Fibroblast of pulmonary artery (primary cell): ENCODE measurements around the gene VKORC1L1.
"Not testable (repeated sequence)": the region's sequence is repeated elsewhere in the genome, so short reads cannot be mapped to it uniquely, and the experiment has no call there.

Experiments used
- DNase-seq: peaks from one replicate; pipeline ENCODE4 v3.0.0-alpha.2; 2010; ENCODE audit warnings: low read depth
- H3K4me3 ChIP-seq: replicated peaks from 2 replicates; pipeline ENCODE4 v1.5.1; 2011; ENCODE audit warnings: low read depth, mild to moderate bottlenecking, control low read depth, low read length, moderate library complexity
- TF ChIP-seq, protein P1 (sequence below): IDR thresholded peaks from 2 replicates; pipeline ENCODE4 v1.5.1; 2011; ENCODE audit warnings: mild to moderate bottlenecking, control low read depth, low read length, inconsistent platforms; ENCODE audit errors: missing control alignments

The VKORC1L1 gene

GRCh38 chr7:65953001-65953720 lies 80.3 kb downstream of the VKORC1L1 start:
- no peak for DNase-seq
- TF ChIP-seq, protein P1, sequence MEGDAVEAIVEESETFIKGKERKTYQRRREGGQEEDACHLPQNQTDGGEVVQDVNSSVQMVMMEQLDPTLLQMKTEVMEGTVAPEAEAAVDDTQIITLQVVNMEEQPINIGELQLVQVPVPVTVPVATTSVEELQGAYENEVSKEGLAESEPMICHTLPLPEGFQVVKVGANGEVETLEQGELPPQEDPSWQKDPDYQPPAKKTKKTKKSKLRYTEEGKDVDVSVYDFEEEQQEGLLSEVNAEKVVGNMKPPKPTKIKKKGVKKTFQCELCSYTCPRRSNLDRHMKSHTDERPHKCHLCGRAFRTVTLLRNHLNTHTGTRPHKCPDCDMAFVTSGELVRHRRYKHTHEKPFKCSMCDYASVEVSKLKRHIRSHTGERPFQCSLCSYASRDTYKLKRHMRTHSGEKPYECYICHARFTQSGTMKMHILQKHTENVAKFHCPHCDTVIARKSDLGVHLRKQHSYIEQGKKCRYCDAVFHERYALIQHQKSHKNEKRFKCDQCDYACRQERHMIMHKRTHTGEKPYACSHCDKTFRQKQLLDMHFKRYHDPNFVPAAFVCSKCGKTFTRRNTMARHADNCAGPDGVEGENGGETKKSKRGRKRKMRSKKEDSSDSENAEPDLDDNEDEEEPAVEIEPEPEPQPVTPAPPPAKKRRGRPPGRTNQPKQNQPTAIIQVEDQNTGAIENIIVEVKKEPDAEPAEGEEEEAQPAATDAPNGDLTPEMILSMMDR = no peak
- H3K4me3 ChIP-seq = no peak overlapping the region

GRCh38 chr7:65953890-65954450 lies 81.1 kb downstream of the VKORC1L1 start:
- H3K4me3 ChIP-seq = no peak overlapping the region
- TF ChIP-seq, protein P1 = no peak
- no peak for DNase-seq

GRCh38 chr7:65955718-65956117 lies 82.8 kb downstream of the VKORC1L1 start:
- no peak for DNase-seq
- TF ChIP-seq, protein P1 = no peak

DNA sequence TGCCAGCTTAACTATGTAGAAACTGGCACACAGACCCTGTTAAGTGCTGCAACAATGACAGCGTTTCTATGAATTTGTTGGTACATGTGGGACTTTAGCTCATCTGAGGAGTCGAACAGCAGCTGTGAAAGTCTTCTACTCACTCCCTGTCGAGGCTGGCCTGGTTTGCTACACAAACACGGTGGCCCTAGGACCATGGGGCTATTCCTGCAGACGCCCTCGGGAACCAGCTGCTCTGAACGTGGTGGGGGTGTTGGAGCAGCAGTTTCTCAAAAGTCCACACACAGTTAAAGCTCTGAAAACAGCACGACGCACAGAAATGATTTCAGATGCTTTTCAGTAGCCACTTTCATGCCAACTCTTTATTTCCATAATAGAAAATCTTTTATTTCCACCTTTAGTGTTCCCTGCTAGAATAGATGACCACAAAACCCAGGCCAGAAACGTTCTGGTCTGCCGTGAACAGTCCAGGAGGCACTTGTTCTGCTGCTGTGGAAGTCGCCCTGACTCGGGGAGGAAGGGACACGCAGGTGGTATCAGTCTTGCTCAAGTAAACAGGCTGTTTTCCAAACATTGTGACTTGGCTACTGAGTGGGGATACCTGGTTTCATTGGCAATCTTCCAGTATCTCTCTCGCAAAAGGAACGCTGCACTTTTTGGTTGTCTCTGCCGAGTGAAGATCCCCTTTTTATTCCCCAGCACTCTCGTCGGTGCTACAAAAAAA lies 87.6 kb downstream of the VKORC1L1 start:
- DNase-seq = no peak

More at GRCh38 chr7:65955718-65956117, 82.8 kb downstream of the VKORC1L1 start:
- no peak overlapping the region for H3K4me3 ChIP-seq

GRCh38 chr7:65962033-65962432 lies 89.2 kb downstream of the VKORC1L1 start:
- DNase-seq = no peak
- no peak overlapping the region for H3K4me3 ChIP-seq
- TF ChIP-seq, protein P1 = no peak

More for the DNA sequence above, 87.6 kb downstream of the VKORC1L1 start:
- TF ChIP-seq, protein P1 = no peak
- H3K4me3 ChIP-seq = no peak overlapping the region

DNA sequence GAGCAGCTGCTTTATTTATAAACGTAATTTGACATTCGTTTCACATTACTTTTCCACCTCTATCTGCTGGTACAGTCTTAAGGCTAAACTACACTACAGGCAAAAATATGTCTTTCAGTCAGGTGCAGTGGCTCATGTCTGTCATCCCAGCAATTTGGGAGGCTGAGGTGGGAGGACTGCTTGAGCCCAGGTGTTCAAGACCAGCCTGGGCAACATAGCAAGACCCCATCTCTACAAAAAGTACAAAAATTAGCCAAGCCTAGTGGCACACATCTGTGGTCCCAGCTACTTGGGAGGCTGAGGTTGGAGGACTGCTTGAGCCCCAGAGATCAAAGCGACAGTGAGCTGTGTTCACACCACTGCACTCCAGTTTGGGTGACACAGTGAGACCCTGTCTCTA lies 91.8 kb downstream of the VKORC1L1 start:
- H3K4me3 ChIP-seq, DNase-seq: not testable (repeated sequence)

- DNase-seq = no peak
- TF ChIP-seq, protein P1 = no peak
- H3K4me3 ChIP-seq = no peak overlapping the region
Measured at GRCh38 chr7:65966146-65966545, 93.3 kb downstream of the VKORC1L1 start.
